SK-N-SH treated with all-trans-retinoic acid at 6 μM for 48 hours (cell line): ENCODE measurements around the gene MGAT5B.
"Not testable (repeated sequence)": the region's sequence is repeated elsewhere in the genome, so short reads cannot be mapped to it uniquely, and the experiment has no call there.

Source experiments
- ATAC-seq: fragments of 200-7000 bp; cut with Tn5 transposase; 3 replicates; pipeline ENCODE4 v1.9.1; 2020; ENCODE audit warnings: mild to moderate bottlenecking, moderate library complexity
- ARNTL ChIP-seq: fragments of 450-650 bp; formaldehyde crosslinking; IDR thresholded peaks from 2 replicates; pipeline ENCODE4 v1.5.0; 2020; ENCODE audit warnings: low read depth, mild to moderate bottlenecking, moderate library complexity, borderline replicate concordance
- BACH2 ChIP-seq: fragments of 250-450 bp; sonication (Bioruptor Pico); IDR thresholded peaks from 2 replicates; pipeline ENCODE4 v1.9.0; 2021; ENCODE audit warnings: mild to moderate bottlenecking, borderline replicate concordance
- CSDC2 ChIP-seq: fragments of 250-450 bp; sonication (Bioruptor Pico); IDR thresholded peaks from 2 replicates; pipeline ENCODE4 v1.5.0; 2020; ENCODE audit warnings: mild to moderate bottlenecking, moderate library complexity
- CSRNP3 ChIP-seq: fragments of 250-450 bp; sonication (Bioruptor Pico); IDR thresholded peaks from 2 replicates; pipeline ENCODE4 v1.5.1; 2021; ENCODE audit warnings: mild to moderate bottlenecking, moderate library complexity
- ESRRG ChIP-seq: fragments of 250-450 bp; sonication (Bioruptor Pico); IDR thresholded peaks from 2 replicates; pipeline ENCODE4 v1.6.1; 2021; ENCODE audit warnings: mild to moderate bottlenecking
- GLIS3 ChIP-seq: fragments of 250-450 bp; sonication (Bioruptor Pico); IDR thresholded peaks from 2 replicates; pipeline ENCODE4 v1.5.0; 2020; ENCODE audit warnings: mild to moderate bottlenecking, moderate library complexity
- ISL1 ChIP-seq: fragments of 250-450 bp; sonication (Bioruptor Pico); IDR thresholded peaks from 2 replicates; pipeline ENCODE4 v2.1.2; 2022; ENCODE audit warnings: mild to moderate bottlenecking, moderate library complexity
- OSR1 ChIP-seq: fragments of 250-450 bp; sonication (Bioruptor Pico); IDR thresholded peaks from 2 replicates; pipeline ENCODE4 v1.8.0; 2022; ENCODE audit warnings: moderate library complexity, mild to moderate bottlenecking, inconsistent platforms
- PATZ1 ChIP-seq: fragments of 250-450 bp; sonication (Bioruptor Pico); IDR thresholded peaks from 2 replicates; pipeline ENCODE4 v1.8.0; 2020; ENCODE audit warnings: mild to moderate bottlenecking, moderate library complexity, borderline replicate concordance
- PPARA ChIP-seq: fragments of 250-450 bp; sonication (Bioruptor Pico); IDR thresholded peaks from 2 replicates; pipeline ENCODE4 v1.5.0; 2020; ENCODE audit warnings: mild to moderate bottlenecking, borderline replicate concordance
- RARB ChIP-seq: fragments of 250-450 bp; sonication (Bioruptor Pico); IDR thresholded peaks from 2 replicates; pipeline ENCODE4 v1.8.0; 2021; ENCODE audit warnings: mild to moderate bottlenecking, moderate library complexity
- SNAI2 ChIP-seq: fragments of 250-450 bp; sonication (Bioruptor Pico); IDR thresholded peaks from 2 replicates; pipeline ENCODE4 v1.5.0; 2020; ENCODE audit warnings: mild to moderate bottlenecking, moderate library complexity
- TCF4 ChIP-seq: fragments of 250-450 bp; sonication (Bioruptor Pico); IDR thresholded peaks from 2 replicates; pipeline ENCODE4 v1.8.0; 2021; ENCODE audit warnings: mild to moderate bottlenecking, moderate library complexity, borderline replicate concordance
- TOX ChIP-seq: fragments of 250-450 bp; sonication (Bioruptor Pico); IDR thresholded peaks from 2 replicates; pipeline ENCODE4 v1.8.0; 2021; ENCODE audit warnings: mild to moderate bottlenecking, moderate library complexity, borderline replicate concordance
- TSHZ2 ChIP-seq: fragments of 250-450 bp; sonication (Bioruptor Pico); IDR thresholded peaks from 2 replicates; pipeline ENCODE4 v1.5.0; 2020; ENCODE audit warnings: mild to moderate bottlenecking, moderate library complexity
- ZFP3 ChIP-seq: fragments of 250-450 bp; sonication (Bioruptor Pico); IDR thresholded peaks from 2 replicates; pipeline ENCODE4 v1.5.0; 2020; ENCODE audit warnings: mild to moderate bottlenecking, moderate library complexity
- ZFP30 ChIP-seq: fragments of 450-650 bp; formaldehyde crosslinking; IDR thresholded peaks from 2 replicates; pipeline ENCODE4 v1.5.0; 2022; ENCODE audit warnings: mild to moderate bottlenecking, moderate library complexity
- ZNF565 ChIP-seq: fragments of 450-650 bp; formaldehyde crosslinking; conservative IDR thresholded peaks from 2 replicates; pipeline ENCODE4 v1.5.0; 2020; ENCODE audit warnings: low read depth, mild to moderate bottlenecking, moderate library complexity
- ZNF70 ChIP-seq: fragments of 450-650 bp; formaldehyde crosslinking; IDR thresholded peaks from 2 replicates; pipeline ENCODE4 v1.5.0; 2020; ENCODE audit warnings: mild to moderate bottlenecking, moderate library complexity
- ZNF8 ChIP-seq: fragments of 450-650 bp; formaldehyde crosslinking; IDR thresholded peaks from 2 replicates; pipeline ENCODE4 v1.5.0; 2020; ENCODE audit warnings: mild to moderate bottlenecking, moderate library complexity

Gene MGAT5B

GRCh38 chr17:76847031-76847430 is 21.2 kb upstream of the MGAT5B start (continued):
- TF ChIP-seq TSHZ2 (no peak), ZNF8 (CRISPR knock-in tag) (no peak), PPARA (CRISPR knock-in tag) (no peak), ISL1 (CRISPR knock-in tag) (no peak)
- TF ChIP-seq, all 23 proteins: peak for 0

GRCh38 chr17:76848670-76849069 is 19.5 kb upstream of the MGAT5B start:
- TF ChIP-seq PPARA (CRISPR knock-in tag) (no peak), ESRRG (CRISPR knock-in tag) (no peak), TSHZ2 (no peak), ZFP3 (no peak), OSR1 (CRISPR knock-in tag) (no peak), SNAI2 (no peak), ZNF70 (CRISPR knock-in tag) (no peak), CSDC2 (CRISPR knock-in tag) (no peak), BACH2 (CRISPR knock-in tag) (no peak), ZNF565 (CRISPR knock-in tag) (no peak), PATZ1 (CRISPR knock-in tag) (no peak), ARNTL (CRISPR knock-in tag) (no peak), ZFP30 (CRISPR knock-in tag) (no peak), TOX (CRISPR knock-in tag) (no peak), TCF4 (CRISPR knock-in tag) (no peak)
- ATAC-seq: no peak

GRCh38 chr17:76849160-76849559 is 19.0 kb upstream of the MGAT5B start:
- ATAC-seq: not testable (repeated sequence)

GRCh38 chr17:76852843-76853242 is 15.4 kb upstream of the MGAT5B start:
- TF ChIP-seq ZFP3: no peak
- TF ChIP-seq ZNF565 (CRISPR knock-in tag): no peak
- TF ChIP-seq CSDC2 (CRISPR knock-in tag): no peak
- no peak for TF ChIP-seq ESRRG (CRISPR knock-in tag)
- TF ChIP-seq CSRNP3 (CRISPR knock-in tag): no peak
- no peak for TF ChIP-seq ARNTL (CRISPR knock-in tag)
- no peak for TF ChIP-seq GLIS3 (CRISPR knock-in tag)
- no peak for TF ChIP-seq BACH2 (CRISPR knock-in tag)
- no peak for TF ChIP-seq RARB (CRISPR knock-in tag)
- TF ChIP-seq ZNF8 (CRISPR knock-in tag): no peak
- no peak for TF ChIP-seq ISL1 (CRISPR knock-in tag)
- TF ChIP-seq TOX (CRISPR knock-in tag): no peak

More at GRCh38 chr17:76852843-76853242, 15.4 kb upstream of the MGAT5B start:
- ATAC-seq: no peak
